Muscle of leg (tissue), 11 donors: ENCODE results near the gene VDR. TPM values are rescaled to one million over a fixed set of nuclear protein-coding genes. Genes with fewer than 3 reads are reported as not detected.

Source experiments
- DNase-seq: peaks from one replicate; pipeline ENCODE4 v3.0.0; 2013
- H3K27ac ChIP-seq: one replicate; pipeline ENCODE4 v1.5.1; 2013; ENCODE audit warnings: mild to moderate bottlenecking, low read length, control low read depth
- H3K27me3 ChIP-seq: one replicate; pipeline ENCODE4 v1.6.1; 2013; ENCODE audit warnings: low read length; ENCODE audit not compliant: control insufficient read depth, insufficient read depth
- H3K36me3 ChIP-seq: one replicate; pipeline ENCODE4 v1.6.1; 2013; ENCODE audit warnings: low read length; ENCODE audit not compliant: control insufficient read depth, insufficient read depth
- H3K4me1 ChIP-seq: one replicate; pipeline ENCODE4 v1.6.1; 2013; ENCODE audit warnings: low read length; ENCODE audit not compliant: control insufficient read depth, insufficient read depth
- H3K4me3 ChIP-seq: one replicate; pipeline ENCODE4 v1.5.1; 2013; ENCODE audit warnings: low read length, control low read depth
- H3K9me3 ChIP-seq: replicated peaks from 2 replicates; pipeline ENCODE4 v1.6.1; 2013; ENCODE audit warnings: low read depth, low read length; ENCODE audit not compliant: control insufficient read depth
- WGBS: methylation state at CpG from one replicate; pipeline ENCODE4 v1.1.5; 2013; ENCODE audit warnings: missing lambda C conversion rate; ENCODE audit not compliant: insufficient coverage; 5-methylcytosine and 5-hydroxymethylcytosine counted together
- polyA plus RNA-seq, 8 donors: library from polyadenylated mRNA; unstranded; fragments of 120-200 nt; gene quantifications; one replicate each; pipeline versions ENCODE4 v1.2.1 to v1.2.3, GENCODE V29; 2013; ENCODE audit warnings: inconsistent platforms in 1 of 8, low replicate concordance in 1 of 8; ENCODE audit not compliant: insufficient read length in 8 of 8, insufficient read depth in 1 of 8
- total RNA-seq: library from RNA; stranded (reverse); fragments of 120-200 nt; gene quantifications from one replicate; pipeline ENCODE4 v1.2.4, GENCODE V29; 2013

The VDR gene
- total and polyA plus RNA-seq, 9 donors: 0.23 to 1.0 (median 0.45) TPM

- Histone ChIP-seq H3K27ac (peak overlapping the region; percentile 20), H3K4me1 (peaks cover 53% of the 10 kb centered on the region), H3K27me3 (no peaks in the 10 kb centered on the region), H3K36me3 (peaks cover 72% of the 10 kb centered on the region), H3K4me3 (no peak overlapping the region), H3K9me3 (no peaks in the 10 kb centered on the region)
- WGBS: 87% methylated on average over 4 of the region's 7 CpGs
- DNase-seq: no peak
Observed at GRCh38 chr12:47799357-47799955, 105.3 kb downstream of the VDR start.

- Histone ChIP-seq H3K9me3 (no peaks in the 10 kb centered on the region), H3K27ac (no peak overlapping the region), H3K4me3 (no peak overlapping the region), H3K4me1 (peaks cover 45% of the 10 kb centered on the region), H3K36me3 (peaks cover 76% of the 10 kb centered on the region), H3K27me3 (no peaks in the 10 kb centered on the region)
- WGBS: 91% methylated on average over 14 of the region's 17 CpGs
- no peak for DNase-seq
Observed at GRCh38 chr12:47798382-47798948, 106.3 kb downstream of the VDR start.

GRCh38 chr12:47797441-47797840, 107.4 kb downstream of the VDR start:
- Histone ChIP-seq H3K27ac (no peak overlapping the region), H3K4me1 (peaks cover 36% of the 10 kb centered on the region), H3K27me3 (no peaks in the 10 kb centered on the region), H3K9me3 (no peaks in the 10 kb centered on the region), H3K36me3 (peaks cover 72% of the 10 kb centered on the region), H3K4me3 (no peak overlapping the region)
- no peak for DNase-seq
- WGBS: 89% methylated on average over 9 of the region's 10 CpGs

GRCh38 chr12:47795814-47796411, 108.9 kb downstream of the VDR start:
- Histone ChIP-seq H3K36me3 (peaks cover 82% of the 10 kb centered on the region), H3K4me1 (peaks cover 22% of the 10 kb centered on the region), H3K9me3 (no peaks in the 10 kb centered on the region), H3K27ac (no peak overlapping the region), H3K27me3 (no peaks in the 10 kb centered on the region), H3K4me3 (no peak overlapping the region)
- no peak for DNase-seq
- 88% methylated on average over 19 of the region's 22 CpGs for WGBS

- Histone ChIP-seq H3K36me3 (peaks cover 82% of the 10 kb centered on the region), H3K27me3 (no peaks in the 10 kb centered on the region), H3K27ac (no peak overlapping the region), H3K4me3 (no peak overlapping the region), H3K9me3 (no peaks in the 10 kb centered on the region), H3K4me1 (peaks cover 16% of the 10 kb centered on the region)
- no peak for DNase-seq
- WGBS: 92% methylated on average over 17 of the region's 21 CpGs
Observed at GRCh38 chr12:47795121-47795813, 109.5 kb downstream of the VDR start.

GRCh38 chr12:47794679-47795078, 110.1 kb downstream of the VDR start:
- 88% methylated on average over 4 of the region's 9 CpGs for WGBS
- peaks cover 82% of the 10 kb centered on the region for H3K36me3 ChIP-seq
- H3K27ac ChIP-seq: no peak overlapping the region

GRCh38 chr12:47793015-47793681, 111.6 kb downstream of the VDR start:
- no peak overlapping the region for H3K27ac ChIP-seq
- peaks cover 3% of the 10 kb centered on the region for H3K4me1 ChIP-seq
- no peaks in the 10 kb centered on the region for H3K9me3 ChIP-seq
- no peaks in the 10 kb centered on the region for H3K27me3 ChIP-seq
- 61% methylated on average over 10 of the region's 15 CpGs for WGBS
- DNase-seq: no peak
- peaks cover 85% of the 10 kb centered on the region for H3K36me3 ChIP-seq
- H3K4me3 ChIP-seq: no peak overlapping the region

More at GRCh38 chr12:47794679-47795078, 110.1 kb downstream of the VDR start:
- H3K4me3 ChIP-seq: no peak overlapping the region
- DNase-seq: no peak
- no peaks in the 10 kb centered on the region for H3K9me3 ChIP-seq
- H3K27me3 ChIP-seq: no peaks in the 10 kb centered on the region
- peaks cover 10% of the 10 kb centered on the region for H3K4me1 ChIP-seq

- DNase-seq: no peak
Observed at GRCh38 chr12:47791874-47792273, 112.9 kb downstream of the VDR start.

More at GRCh38 chr12:47791874-47792273, 112.9 kb downstream of the VDR start:
- WGBS: 89% methylated on average over 13 of the region's 16 CpGs
- Histone ChIP-seq H3K27ac (no peak overlapping the region), H3K4me1 (peaks cover 3% of the 10 kb centered on the region), H3K9me3 (no peaks in the 10 kb centered on the region), H3K27me3 (no peaks in the 10 kb centered on the region), H3K4me3 (no peak overlapping the region), H3K36me3 (peaks cover 87% of the 10 kb centered on the region)
